ENCODE data around the gene CBARP. TPM values are rescaled to one million over a fixed set of nuclear protein-coding genes. Genes with fewer than 3 reads are reported as not detected.

The CBARP gene
- total and polyA plus RNA-seq, 2 of the 13 experiments (the other 11 are each of a cell fraction or from before 2014, with no cell fraction given) = 1.2 to 1.4 TPM

DNA sequence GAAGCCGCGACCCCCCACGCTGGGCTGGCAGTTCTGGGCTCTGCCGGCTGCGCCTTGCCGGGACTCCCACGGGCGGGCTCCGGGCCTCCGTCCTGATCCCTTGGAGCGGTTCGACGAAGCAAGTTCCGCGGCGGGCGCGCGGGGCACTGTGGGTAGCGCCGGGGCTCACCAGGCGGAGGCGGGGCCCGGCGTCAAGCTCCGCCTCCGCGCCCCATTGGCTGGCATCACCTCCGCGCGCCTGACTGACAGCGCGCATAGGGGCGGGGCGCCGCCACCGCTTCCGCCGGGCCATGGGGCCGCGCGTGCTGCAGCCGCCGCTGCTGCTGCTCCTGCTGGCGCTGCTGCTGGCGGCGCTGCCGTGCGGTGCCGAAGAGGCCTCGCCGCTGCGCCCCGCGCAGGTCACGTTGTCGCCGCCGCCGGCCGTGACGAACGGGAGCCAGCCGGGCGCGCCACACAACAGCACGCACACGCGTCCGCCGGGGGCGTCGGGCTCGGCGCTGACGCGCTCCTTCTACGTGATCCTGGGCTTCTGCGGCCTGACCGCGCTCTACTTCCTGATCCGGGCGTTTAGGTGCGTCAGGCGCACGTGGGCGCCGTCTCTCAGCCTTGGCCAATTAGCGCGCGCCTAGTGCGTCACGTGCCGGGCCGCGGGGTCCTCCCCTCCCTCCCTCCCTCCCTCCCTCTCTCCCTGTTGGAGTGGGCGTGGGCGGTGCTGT lies 37.6 kb upstream of the CBARP start, which contains the start of gene FAM174C (continued):
- TF ChIP-seq PRMT3 (CRISPR knock-in tag; IDR thresholded peaks at IDR 0.05; ENCODE audit: borderline replicate concordance, low read depth) (peak; percentile 88; the same call in 1 of the 2 replicates), PRPF4 (IDR thresholded peaks at IDR 0.05; ENCODE audit: low read depth, low read length, poor library complexity, severe bottlenecking) (no peak), ZNF431 (CRISPR knock-in tag; IDR thresholded peaks at IDR 0.05; ENCODE audit: borderline replicate concordance, low read depth) (peak; percentile 89), ETV5 (CRISPR knock-in tag; IDR thresholded peaks at IDR 0.05; ENCODE audit: borderline replicate concordance) (0 out of 2 replicates have a peak, but pooled peaks have one; percentile 5), ZNF558 (CRISPR knock-in tag; IDR thresholded peaks at IDR 0.05; ENCODE audit: borderline replicate concordance) (peak; percentile 90; the same call in 1 of the 2 replicates), ZNF33B (CRISPR knock-in tag; IDR thresholded peaks at IDR 0.05) (peak; percentile 70; the same call in 1 of the 2 replicates), EEA1 (CRISPR knock-in tag; IDR thresholded peaks at IDR 0.05; ENCODE audit: borderline replicate concordance) (no peak), ZNF724P (CRISPR knock-in tag; IDR thresholded peaks at IDR 0.05; ENCODE audit: borderline replicate concordance) (peak; percentile 85; the same call in 1 of the 2 replicates), ZNF788 (CRISPR knock-in tag; IDR thresholded peaks at IDR 0.05; ENCODE audit: borderline replicate concordance) (peak; percentile 54; the same call in 1 of the 2 replicates), SSRP1 (CRISPR knock-in tag; IDR thresholded peaks at IDR 0.05) (0 out of 2 replicates have a peak, but pooled peaks have one; percentile 72), ZNF143 (CRISPR knock-in tag; IDR thresholded peaks at IDR 0.05) (peak; percentile 86), ZNF382 (CRISPR knock-in tag; IDR thresholded peaks at IDR 0.05; ENCODE audit: borderline replicate concordance) (no peak), ZNF235 (CRISPR knock-in tag; IDR thresholded peaks at IDR 0.05; ENCODE audit: borderline replicate concordance) (peak; percentile 57; the same call in 1 of the 2 replicates), ZSCAN12 (CRISPR knock-in tag; IDR thresholded peaks at IDR 0.05) (peak; percentile 7; the same call in 1 of the 2 replicates), SP2 (CRISPR knock-in tag; IDR thresholded peaks at IDR 0.05) (peak; percentile 80), AKAP8 (CRISPR knock-in tag; IDR thresholded peaks at IDR 0.05) (peak; percentile 100)
- TF ChIP-seq, protein P1, sequence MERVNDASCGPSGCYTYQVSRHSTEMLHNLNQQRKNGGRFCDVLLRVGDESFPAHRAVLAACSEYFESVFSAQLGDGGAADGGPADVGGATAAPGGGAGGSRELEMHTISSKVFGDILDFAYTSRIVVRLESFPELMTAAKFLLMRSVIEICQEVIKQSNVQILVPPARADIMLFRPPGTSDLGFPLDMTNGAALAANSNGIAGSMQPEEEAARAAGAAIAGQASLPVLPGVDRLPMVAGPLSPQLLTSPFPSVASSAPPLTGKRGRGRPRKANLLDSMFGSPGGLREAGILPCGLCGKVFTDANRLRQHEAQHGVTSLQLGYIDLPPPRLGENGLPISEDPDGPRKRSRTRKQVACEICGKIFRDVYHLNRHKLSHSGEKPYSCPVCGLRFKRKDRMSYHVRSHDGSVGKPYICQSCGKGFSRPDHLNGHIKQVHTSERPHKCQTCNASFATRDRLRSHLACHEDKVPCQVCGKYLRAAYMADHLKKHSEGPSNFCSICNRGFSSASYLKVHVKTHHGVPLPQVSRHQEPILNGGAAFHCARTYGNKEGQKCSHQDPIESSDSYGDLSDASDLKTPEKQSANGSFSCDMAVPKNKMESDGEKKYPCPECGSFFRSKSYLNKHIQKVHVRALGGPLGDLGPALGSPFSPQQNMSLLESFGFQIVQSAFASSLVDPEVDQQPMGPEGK (CRISPR knock-in tag; IDR thresholded peaks at IDR 0.05) = peak; percentile 8; the same call in 1 of the 2 replicates
- TF ChIP-seq, protein P2, sequence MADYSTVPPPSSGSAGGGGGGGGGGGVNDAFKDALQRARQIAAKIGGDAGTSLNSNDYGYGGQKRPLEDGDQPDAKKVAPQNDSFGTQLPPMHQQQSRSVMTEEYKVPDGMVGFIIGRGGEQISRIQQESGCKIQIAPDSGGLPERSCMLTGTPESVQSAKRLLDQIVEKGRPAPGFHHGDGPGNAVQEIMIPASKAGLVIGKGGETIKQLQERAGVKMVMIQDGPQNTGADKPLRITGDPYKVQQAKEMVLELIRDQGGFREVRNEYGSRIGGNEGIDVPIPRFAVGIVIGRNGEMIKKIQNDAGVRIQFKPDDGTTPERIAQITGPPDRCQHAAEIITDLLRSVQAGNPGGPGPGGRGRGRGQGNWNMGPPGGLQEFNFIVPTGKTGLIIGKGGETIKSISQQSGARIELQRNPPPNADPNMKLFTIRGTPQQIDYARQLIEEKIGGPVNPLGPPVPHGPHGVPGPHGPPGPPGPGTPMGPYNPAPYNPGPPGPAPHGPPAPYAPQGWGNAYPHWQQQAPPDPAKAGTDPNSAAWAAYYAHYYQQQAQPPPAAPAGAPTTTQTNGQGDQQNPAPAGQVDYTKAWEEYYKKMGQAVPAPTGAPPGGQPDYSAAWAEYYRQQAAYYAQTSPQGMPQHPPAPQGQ (CRISPR knock-in tag; IDR thresholded peaks at IDR 0.05; ENCODE audit: borderline replicate concordance) = peak; percentile 80; the same call in 1 of the 2 replicates
- TF ChIP-seq, protein P3, sequence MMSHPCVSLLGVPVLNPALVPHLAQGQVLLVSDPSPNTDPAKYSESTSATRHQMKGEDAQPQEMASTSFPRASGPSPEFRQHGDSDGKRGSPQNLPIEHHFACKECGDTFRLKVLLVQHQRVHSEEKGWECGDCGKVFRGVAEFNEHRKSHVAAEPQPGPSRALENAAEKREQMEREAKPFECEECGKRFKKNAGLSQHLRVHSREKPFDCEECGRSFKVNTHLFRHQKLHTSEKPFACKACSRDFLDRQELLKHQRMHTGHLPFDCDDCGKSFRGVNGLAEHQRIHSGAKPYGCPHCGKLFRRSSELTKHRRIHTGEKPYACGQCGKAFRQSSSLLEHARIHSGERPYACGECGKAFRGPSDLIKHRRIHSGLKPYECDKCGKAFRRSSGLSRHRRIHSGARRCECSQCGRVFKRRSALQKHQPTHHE (CRISPR knock-in tag; IDR thresholded peaks at IDR 0.05; ENCODE audit: borderline replicate concordance) = peak; percentile 16; the same call in 1 of the 2 replicates
- TF ChIP-seq, protein P4, sequence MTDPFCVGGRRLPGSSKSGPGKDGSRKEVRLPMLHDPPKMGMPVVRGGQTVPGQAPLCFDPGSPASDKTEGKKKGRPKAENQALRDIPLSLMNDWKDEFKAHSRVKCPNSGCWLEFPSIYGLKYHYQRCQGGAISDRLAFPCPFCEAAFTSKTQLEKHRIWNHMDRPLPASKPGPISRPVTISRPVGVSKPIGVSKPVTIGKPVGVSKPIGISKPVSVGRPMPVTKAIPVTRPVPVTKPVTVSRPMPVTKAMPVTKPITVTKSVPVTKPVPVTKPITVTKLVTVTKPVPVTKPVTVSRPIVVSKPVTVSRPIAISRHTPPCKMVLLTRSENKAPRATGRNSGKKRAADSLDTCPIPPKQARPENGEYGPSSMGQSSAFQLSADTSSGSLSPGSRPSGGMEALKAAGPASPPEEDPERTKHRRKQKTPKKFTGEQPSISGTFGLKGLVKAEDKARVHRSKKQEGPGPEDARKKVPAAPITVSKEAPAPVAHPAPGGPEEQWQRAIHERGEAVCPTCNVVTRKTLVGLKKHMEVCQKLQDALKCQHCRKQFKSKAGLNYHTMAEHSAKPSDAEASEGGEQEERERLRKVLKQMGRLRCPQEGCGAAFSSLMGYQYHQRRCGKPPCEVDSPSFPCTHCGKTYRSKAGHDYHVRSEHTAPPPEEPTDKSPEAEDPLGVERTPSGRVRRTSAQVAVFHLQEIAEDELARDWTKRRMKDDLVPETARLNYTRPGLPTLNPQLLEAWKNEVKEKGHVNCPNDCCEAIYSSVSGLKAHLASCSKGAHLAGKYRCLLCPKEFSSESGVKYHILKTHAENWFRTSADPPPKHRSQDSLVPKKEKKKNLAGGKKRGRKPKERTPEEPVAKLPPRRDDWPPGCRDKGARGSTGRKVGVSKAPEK (CRISPR knock-in tag; IDR thresholded peaks at IDR 0.05; ENCODE audit: borderline replicate concordance) = no peak
